Prostate gland (tissue), 2 donors: ENCODE data around the gene FRMPD2.

Experiments
- CTCF ChIP-seq, 4 experiments: fragments of 200-600 bp in 2 of 4; fragments of 450-650 bp in 2 of 4; sonication (generic) in 2 of 4; IDR thresholded peaks; 1 replicate in 3 of 4; 2 replicates in 1 of 4; pipeline ENCODE4 v1.5.1; 2016 to 2019; ENCODE audit warnings: antibody characterized with exemption in 4 of 4, mild to moderate bottlenecking in 2 of 4, moderate library complexity in 2 of 4
- POLR2AphosphoS5 ChIP-seq: sonication (generic); formaldehyde crosslinking; IDR thresholded peaks from one replicate; pipeline ENCODE4 v1.6.1; 2017; ENCODE audit warnings: antibody characterized with exemption

- TF ChIP-seq CTCF (IDR thresholded peaks at IDR 0.05), result no peak
- no peak for TF ChIP-seq POLR2AphosphoS5
Measured at GRCh38 chr10:48184224-48184623, 90.3 kb downstream of the FRMPD2 start.
